HG03103 (cell line): ENCODE measurements around the gene PFKM.

Experiments
- ATAC-seq: cut with Tn5 transposase; IDR thresholded peaks from one replicate; pipeline ENCODE4 v1.9.1; 2021; ENCODE audit warnings: low read depth; ENCODE audit not compliant: unreplicated experiment

The PFKM gene

DNA sequence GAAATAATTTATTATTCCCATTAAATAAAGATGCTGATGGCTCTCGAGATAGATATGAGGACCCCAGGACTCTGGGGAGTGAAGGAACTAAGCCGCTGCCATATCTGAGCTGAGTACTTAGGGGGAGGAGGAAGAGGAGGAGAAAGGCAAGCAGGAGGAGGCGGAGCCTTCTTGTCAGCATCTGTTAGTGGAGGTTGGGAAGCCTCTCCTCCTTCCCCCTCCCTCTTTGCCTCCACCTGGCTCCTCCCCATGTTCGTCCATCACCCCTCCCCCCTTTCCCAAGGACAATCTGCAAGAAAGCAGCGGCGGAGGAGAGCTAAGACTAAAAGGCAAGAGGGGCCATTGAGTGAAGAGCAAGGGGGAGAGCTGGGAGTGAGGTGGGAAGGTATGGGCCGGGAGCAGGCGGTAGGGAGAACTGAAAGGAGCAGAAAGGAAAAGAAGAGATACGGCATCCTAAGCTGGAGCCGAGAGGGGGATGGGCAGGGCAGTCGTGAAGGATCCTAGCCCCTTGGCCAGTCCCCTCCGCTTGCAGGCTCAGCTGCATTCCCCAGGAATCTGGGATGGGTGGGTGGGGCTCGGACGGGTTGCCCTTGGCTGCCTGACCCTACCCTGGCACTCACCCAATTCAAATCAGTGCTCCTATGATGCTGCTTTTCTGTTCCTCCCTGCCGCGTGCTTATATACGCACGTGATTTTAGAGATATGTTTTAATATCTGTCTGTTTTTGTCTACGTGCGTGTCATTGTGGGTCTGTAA, at the start of gene PFKM:
Gene PFKM, plus strand, starts transcription at position 287 of the 756 bp plus-strand sequence. CDS start 3,411 bp downstream, outside the sequence.
- ATAC-seq: peak; percentile 99

GRCh38 chr12:48070033-48070432, 49.1 kb upstream of the PFKM start:
- ATAC-seq: no peak

DNA sequence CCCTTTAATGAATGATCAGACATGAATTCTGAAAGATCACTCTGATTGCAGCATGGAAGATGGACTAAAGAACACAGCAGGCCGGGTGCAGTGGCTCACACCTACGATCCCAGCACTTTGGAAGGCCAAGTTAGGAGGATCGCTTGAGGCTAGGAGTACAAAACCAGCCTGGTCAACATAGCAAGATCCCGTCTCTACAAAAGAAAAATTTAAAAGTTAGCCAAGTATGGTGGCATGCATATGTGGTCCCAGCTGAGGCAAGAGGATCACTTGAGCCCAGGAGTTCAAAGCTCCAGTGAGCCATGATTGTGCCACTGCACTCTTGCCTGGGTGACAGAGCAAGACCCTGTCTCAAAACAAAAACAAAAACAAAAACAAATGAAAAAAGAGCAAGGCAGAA, 48.4 kb upstream of the PFKM start:
- ATAC-seq: no peak

DNA sequence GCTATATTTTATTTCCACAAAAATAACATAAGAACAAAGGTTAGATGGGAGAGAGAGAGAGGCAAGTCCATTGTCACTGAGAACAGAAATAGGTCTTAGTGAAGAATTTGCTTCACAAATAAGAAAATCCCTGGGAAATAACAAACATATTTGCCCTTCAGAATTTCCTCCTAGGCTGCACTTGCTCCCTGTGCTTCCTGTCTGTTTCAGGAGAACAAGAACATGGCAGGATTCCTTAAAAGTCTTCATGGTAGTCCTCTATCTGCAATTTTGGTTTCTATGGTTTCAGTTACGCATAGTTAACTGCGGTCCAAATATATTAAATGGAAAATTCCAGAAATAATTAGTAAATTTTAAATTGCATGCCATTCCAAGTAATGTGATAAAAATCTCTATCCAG, 47.4 kb upstream of the PFKM start:
- ATAC-seq: no peak

DNA sequence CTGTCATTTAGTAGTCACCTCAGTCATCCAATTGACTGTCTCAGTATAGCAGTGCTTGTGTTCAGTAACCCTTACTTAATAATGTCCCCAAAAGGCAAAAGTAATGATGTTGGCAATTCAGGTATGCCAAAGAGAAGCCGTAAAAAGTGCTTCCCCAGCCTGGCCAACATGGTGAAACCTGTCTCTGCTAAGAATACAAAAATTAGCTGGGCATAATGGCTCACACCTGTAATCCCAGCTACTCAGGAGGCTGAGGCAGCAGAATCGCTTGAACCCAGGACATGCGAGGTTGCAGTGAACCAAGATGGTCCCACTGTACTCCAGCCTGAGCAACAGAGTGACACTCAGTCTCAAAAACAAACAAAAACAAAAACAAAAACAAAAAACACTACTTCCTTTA, 46.9 kb upstream of the PFKM start:
- no peak for ATAC-seq

DNA sequence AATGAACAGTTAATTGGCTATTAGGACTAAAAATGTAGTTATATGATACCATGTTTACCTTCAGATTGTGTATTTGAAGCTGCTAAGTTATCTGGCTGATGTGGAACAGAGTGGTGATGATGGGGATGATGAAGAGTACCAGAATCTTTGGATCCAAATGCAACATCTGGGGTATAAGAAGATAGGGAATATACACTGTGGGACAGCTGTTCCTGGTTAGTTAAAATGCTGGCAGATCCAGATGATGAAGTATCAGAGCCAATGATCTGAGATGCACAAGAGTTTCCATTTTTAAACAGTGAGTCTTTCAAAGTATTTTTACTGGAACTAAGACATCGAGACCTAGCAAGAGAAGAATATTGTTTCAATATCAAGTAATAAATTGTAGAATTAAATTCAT, 44.9 kb upstream of the PFKM start:
- no peak for ATAC-seq

DNA sequence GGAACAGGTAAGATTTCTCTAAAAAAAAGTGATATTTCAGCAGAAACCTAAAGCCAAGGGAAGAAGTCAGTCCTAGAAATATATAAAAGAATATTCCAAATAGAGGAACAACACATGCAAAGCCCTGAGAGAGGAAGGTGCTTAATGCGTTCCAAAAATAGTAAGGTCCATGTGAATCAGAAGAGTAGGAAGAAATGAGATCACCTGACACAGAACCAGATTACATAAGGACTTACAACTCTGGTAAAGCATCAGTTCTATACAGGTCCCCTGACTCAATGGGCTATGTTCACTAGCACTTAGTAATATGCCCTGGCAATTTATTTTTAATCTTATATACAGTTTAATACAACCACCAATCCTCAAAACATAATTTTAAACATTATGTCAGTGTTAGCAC, 43.3 kb upstream of the PFKM start:
- no peak for ATAC-seq

DNA sequence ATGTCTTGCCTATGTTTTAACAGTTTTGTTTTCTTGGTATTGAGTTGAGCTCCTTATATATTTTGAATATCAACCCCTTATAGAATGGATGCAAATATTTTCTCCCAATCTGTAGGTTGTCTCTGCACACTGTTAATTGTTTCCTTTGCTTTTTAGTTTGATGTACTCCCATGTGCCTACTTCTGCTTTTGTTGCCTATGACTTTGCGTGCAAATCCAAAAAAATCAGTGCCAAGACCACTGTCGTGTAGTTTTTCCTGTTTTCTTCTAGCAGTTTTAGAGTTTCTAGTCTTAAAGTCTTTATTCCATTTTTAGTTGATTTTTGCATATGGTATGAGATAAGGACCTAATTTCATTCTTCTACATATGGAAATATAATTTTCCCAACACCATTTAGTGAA, 42.1 kb upstream of the PFKM start:
- no peak for ATAC-seq

GRCh38 chr12:48078901-48079300, 40.3 kb upstream of the PFKM start:
- ATAC-seq: no peak

DNA sequence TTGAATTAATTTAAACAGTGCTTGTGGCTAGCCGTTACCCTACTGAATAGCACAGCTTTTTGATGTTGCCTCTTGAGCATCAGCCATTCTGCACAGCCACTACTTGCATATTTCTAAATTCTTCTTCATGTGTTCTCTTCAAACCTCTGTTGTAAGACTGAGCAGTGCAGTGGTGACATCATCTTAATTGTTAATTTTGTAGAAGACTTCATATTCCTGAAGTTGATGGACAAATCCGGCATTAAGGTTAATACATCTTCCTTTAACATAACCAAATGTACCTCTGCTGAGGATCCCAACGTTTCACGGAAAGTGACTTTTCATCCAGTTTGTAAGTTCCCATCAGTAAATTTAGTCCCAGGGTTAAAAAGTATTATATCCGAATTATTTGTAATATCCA, 38.9 kb upstream of the PFKM start:
- no peak for ATAC-seq

- no peak for ATAC-seq
These were observed 38.3 kb upstream of the PFKM start for GRCh38 chr12:48080821-48081220.

DNA sequence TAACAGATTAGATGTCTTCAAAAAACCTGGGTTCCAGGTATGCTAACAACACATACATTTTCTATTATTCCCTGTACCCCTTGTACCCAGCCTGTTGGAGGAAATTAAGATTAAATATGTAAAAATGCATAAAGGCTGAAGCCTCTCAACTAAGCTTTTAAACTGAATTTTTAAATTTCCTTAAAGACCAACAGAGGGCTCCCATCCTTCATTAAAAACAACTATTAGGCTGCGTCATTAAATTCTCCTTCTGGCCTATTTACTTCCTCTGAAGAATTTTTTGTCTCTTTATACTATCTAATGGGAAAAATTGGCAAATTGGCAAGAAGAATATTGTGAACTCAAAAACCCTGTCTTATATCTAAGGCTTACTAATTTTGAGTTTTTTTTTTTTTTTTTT, 35.1 kb upstream of the PFKM start:
- no peak for ATAC-seq

GRCh38 chr12:48084841-48085460, 34.2 kb upstream of the PFKM start:
- ATAC-seq: no peak

DNA sequence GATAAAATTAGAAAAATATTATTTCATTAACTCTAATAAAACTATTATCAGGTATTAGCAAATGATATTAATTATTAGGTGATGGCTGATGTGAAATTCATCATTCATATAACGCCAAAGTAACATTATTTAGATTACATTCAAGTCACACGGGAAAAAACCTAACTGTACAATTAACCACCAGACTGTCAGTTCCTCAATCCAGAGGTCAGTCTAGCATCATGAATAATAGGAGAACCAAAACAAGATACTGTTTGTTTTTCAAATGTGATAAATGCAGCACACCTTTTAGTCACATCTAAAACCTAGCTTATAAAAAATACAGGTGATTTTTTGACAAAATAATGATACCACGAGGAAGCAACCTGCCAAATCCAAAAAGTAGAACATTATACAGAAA, 32.8 kb upstream of the PFKM start:
- no peak for ATAC-seq

- no peak for ATAC-seq
These were observed 26.6 kb upstream of the PFKM start for GRCh38 chr12:48092611-48093010.

DNA sequence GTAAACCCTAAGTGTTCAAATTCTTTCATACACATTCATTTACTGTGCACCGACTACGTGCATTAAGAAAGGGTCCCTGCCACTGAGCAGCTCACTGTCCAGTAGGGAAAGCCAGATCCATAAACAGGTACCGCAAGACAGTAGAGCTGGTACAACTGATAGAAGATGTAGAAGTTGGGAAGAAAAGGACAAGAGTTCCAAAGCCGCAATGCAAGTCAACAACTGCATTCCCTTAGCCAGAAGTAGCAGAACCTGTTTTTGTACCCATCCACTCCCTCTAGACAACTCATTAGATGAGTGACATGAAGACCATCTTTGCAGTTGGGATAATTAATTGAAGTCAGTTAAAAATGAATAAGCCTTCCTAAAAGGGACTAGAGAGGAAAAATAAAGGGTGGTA, 14.6 kb upstream of the PFKM start:
- no peak for ATAC-seq

- ATAC-seq: peak; percentile 20
These were observed 13.8 kb upstream of the PFKM start for GRCh38 chr12:48105321-48105866.

DNA sequence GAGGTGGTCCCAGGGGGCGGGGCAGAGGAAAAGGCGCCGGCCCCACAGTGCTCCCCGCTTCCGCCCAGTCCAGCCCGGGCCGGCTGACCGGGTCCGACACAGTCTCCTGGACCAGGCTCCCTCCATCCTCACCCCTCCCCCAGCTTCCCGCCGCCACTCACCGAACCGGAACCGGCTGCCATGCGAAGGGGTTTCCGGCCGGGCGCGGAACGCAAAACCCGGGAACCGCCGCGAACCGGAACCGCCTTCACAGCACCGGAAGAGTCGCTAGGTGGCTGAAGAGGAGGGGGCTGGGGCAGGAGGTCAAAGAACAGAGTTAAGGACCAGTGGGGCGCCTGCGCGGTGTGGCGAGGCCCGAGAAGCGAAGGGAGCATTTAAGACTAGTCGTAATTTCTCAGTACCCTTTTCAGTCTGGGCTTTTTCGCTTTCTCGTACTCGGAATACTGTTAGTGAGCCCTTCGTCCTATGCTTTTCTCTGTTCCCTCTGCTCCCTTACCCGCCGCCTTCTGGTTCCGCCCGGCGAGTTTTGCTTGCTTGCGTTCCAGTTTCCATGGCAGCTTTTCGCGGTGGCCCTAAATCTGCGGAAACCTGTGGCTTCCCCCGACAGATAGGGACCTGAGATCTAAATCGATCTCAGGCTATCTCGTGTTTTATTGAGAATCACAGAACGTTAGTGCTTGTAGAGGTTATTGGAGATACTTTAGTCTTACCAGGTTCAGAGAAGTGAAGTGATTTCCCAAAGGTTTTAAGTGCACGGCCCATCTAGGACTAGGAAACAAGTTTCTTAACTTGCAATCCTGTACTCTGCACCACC, 13.1 kb upstream of the PFKM start, which contains the start of gene SENP1:
Gene SENP1, minus strand, starts transcription at position 213 of the 814 bp plus-strand sequence. CDS start 4,607 bp downstream, outside the sequence.
- ATAC-seq: peak; percentile 65

GRCh38 chr12:48106681-48107613, 12.2 kb upstream of the PFKM start:
- ATAC-seq: no peak

GRCh38 chr12:48109424-48109823, 9.7 kb upstream of the PFKM start:
- no peak for ATAC-seq
